Tibial nerve (tissue), 3 donors: ENCODE measurements around the gene FAM110D.

Source experiments
- POLR2A ChIP-seq, 2 donors: fragments of 450-650 bp; IDR thresholded peaks; one replicate each; pipeline ENCODE4 v1.6.1; 2017; ENCODE audit warnings: antibody characterized with exemption in 2 of 2, mild to moderate bottlenecking in 2 of 2, moderate library complexity in 2 of 2
- TF ChIP-seq, protein P1 (sequence below), 5 experiments: fragments of 200-600 bp in 3 of 5; fragments of 450-650 bp in 2 of 5; sonication (generic) in 3 of 5; IDR thresholded peaks; one replicate each; pipeline ENCODE4 v1.5.1; 2016 to 2019; ENCODE audit warnings: antibody characterized with exemption in 5 of 5, mild to moderate bottlenecking in 3 of 5, moderate library complexity in 2 of 5

GRCh38 chr1:26164861-26165842 lies 6.3 kb downstream of the FAM110D start:
- TF ChIP-seq, protein P1, sequence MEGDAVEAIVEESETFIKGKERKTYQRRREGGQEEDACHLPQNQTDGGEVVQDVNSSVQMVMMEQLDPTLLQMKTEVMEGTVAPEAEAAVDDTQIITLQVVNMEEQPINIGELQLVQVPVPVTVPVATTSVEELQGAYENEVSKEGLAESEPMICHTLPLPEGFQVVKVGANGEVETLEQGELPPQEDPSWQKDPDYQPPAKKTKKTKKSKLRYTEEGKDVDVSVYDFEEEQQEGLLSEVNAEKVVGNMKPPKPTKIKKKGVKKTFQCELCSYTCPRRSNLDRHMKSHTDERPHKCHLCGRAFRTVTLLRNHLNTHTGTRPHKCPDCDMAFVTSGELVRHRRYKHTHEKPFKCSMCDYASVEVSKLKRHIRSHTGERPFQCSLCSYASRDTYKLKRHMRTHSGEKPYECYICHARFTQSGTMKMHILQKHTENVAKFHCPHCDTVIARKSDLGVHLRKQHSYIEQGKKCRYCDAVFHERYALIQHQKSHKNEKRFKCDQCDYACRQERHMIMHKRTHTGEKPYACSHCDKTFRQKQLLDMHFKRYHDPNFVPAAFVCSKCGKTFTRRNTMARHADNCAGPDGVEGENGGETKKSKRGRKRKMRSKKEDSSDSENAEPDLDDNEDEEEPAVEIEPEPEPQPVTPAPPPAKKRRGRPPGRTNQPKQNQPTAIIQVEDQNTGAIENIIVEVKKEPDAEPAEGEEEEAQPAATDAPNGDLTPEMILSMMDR (IDR thresholded peaks at IDR 0.05), result no peak
- TF ChIP-seq POLR2A (IDR thresholded peaks at IDR 0.05), result no peak
